ENCODE measurements around the gene TMEM117. TPM values are rescaled to one million over a fixed set of nuclear protein-coding genes. Genes with fewer than 3 reads are reported as not detected.
"Not testable (repeated sequence)": the region's sequence is repeated elsewhere in the genome, so short reads cannot be mapped to it uniquely, and the experiment has no call there.

Gene TMEM117
- polyA plus RNA-seq, 1 donor = 8.5 TPM

DNA sequence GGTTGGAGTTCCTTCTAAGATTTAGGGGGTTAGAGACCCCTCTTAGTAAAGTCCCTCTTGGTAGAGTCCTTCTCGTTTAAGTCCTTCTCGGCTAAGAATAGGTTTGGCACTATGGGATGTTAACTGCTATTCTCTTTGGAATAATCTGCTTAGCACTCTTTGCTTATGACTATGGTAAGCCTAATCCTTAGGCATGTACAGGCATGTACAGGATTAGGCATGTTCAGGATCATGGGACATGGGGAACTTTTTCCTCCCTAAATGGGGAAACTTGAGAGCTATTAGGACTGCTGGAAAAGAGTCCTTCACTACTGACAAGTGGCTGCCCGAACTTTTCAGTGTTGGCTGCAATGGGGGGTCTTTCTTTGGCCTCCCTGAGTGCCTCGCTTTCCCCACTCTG is 193.3 kb downstream of the TMEM117 start:
- DNase-seq = no peak

DNA sequence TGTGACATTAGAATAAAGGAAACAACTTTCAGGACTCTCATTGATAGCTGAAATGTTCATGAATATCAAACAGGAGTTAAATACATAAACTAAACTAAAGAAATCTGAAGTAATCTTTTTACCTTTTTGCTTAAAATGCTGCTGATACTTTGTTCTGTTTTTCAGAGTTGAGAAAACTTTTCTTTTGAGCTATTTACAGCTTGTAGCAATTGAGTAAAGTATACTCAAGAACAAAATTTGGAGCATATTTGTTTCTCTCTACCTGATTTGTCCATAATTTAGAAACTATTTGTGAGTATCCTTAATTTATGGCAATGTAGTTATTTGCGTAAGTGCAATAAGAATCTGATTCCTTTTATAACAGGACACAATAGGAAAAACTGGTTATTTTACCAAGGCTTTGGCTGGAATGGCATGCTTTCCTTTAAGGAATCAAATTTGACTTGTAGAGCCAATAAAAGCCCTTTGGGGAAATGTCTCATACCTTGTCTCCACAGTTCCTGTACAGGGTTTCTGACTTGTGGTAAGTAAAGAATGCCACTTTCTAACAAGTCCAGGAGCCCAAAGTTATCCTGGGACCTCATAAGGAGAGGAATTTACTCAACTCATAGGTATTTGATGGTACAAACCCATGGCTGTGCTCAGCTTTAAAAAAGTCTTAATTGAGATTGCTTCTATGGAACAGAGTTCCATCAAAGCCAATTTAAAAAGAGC is 195.7 kb downstream of the TMEM117 start:
- DNase-seq = no peak

DNA sequence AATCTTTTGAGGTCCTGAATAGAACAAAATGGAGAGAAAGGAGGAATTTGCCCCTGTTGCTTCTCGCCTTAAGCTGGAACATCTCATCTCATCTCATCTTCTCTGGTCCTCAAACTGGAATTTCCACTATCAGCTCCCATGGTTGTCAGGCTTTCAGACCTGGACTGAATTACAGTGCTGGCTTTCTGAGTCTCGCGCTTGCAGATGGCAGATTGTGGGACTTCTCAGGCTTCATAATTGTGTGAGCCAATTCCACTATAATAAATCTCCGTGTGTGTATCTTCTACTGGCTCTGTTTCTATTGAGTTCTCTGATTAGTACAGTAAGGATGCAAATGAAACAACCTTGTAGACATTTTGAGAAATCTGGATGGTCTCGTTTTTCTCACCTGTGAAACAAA is 199.0 kb downstream of the TMEM117 start:
- DNase-seq = no peak

DNA sequence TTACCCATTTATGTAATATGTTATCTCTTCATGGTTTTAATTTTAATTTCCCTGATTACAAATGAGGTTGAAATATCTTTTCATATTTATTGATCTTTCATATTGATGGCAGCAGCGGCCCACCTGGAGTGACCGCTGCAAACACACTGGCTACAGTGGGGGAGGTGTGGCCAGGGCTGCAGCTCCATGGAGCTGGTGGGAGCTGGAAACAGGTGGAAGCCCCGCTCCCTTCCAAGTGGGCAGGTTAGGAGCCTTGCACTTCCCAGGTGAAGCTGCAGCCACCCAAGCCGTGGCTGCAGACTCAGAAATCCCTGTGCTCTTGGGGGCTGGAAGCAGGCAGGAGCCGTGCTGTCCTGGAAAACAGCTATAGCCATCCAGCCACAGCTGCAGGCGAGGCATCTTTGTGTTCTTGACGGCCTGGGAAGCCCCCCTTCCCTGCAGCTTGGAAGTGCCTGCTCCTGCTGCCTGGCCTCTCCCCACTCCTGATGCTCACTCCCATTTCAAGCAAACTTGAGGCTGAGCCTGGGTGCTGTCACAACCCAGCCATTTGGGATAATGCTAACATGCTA is 201.1 kb downstream of the TMEM117 start:
- DNase-seq = no peak

DNA sequence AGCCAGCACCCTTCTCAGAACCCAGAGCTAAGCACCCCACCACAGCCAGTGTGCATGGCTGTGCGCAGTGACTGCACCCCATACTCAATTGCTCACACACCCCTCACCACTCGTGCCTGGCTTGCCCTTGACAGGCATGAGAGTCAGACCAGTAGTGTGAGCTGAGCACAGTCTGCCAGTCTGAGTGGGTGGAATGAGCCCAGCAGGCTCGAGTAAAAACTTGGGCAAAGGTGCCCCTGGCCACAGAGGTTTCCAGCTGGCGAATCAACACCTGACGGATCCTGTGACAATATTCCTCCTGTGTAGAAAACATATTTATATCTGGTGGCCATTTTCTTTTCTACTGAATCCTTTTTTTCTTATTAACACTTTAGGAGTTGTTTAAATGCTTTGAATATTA is 202.5 kb downstream of the TMEM117 start:
- no peak for DNase-seq

DNA sequence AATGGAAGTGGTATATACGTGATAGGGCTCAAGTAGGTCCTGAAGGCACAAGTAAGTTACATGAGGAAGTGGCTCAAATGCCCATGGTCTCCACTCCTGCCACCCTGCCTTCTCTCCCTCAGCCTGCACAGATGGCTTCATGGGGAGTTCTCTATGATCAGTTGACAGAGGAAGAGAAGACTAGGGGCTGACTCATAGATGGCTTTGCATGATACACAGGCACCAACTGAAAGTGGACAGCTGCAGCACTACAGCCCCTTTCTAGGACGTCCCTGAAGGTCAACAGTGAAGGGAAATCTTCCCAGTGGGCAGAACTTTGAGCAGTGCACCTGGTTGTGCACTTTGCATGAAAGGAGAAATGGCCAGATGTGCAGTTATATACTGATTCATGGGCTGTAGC is 208.6 kb downstream of the TMEM117 start:
- DNase-seq = not testable (repeated sequence)

DNA sequence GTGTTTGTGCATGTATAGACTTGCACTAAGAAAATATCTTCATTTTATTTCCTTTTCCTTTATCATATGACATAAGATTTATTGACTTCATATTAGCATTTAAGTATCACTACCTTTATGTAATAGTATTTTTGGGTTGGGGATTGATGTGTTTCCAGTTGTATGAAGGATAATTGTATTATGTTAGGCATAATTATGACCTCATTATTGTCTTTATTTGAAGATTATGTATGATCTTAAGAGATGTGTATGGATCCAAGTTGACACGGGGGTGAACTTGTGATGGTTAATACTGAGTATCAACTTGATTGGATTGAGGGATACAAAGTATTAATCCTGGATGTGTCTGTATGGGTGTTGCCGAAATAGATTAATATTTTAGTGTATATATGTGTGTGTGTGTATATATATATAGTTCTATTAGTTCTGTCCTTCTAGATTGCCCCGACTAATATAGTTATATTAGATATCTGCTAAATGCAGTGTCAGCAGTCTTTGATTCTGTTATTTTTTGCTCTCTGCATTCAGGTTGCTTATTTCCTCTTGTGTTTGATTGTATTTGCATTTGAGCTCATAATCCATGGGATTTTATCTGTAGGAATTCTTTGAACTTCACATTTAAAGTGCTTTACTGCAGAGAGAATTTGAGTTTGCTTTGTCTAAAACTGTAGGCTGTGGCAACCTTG is 211.0 kb downstream of the TMEM117 start:
- DNase-seq = no peak

DNA sequence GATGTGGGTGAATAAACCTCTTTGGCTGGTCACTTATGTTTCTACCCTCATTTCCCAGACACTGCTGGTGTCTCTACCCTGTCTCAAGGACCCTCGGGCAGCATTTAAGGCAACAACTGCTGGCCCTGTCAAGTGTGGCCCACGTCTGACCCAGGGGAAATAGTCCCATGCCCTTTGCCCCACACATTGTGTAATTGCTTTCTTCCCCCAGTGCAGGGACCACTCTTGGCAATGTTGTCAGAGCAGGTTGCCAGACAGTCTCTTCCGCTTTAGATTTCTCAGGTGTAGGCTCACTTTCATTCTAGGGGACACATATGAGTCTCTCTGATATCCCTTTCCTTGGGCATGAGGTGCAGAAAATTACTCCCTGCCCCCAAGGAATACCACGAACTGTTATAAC is 216.7 kb downstream of the TMEM117 start:
- DNase-seq = no peak

DNA sequence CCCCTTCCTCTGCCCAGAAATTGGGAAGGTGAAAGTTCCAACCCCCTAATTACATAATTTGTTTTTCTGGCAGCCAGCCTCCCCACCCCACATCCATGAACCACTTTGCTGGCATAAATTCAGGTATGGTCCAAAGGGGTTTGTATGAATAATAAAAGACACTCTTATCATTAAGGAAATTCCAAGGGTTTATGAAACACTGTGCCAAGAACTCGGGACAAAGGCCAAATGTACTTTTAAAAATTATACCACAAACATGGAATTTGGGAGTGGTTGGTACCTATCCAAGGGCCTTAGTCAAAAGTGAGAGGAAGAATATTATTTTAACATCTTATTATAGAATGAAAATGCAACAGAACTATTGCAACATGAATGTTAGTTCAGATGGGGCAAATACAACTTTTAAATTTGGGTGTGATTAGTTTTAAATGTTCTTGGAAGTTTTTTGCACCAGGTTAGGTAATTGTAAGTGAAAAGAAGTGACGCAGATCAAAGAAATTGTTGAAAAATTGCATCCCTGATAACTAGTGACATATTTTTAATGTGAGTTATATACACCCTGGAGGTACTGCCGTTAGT is 217.8 kb downstream of the TMEM117 start:
- DNase-seq = no peak

DNA sequence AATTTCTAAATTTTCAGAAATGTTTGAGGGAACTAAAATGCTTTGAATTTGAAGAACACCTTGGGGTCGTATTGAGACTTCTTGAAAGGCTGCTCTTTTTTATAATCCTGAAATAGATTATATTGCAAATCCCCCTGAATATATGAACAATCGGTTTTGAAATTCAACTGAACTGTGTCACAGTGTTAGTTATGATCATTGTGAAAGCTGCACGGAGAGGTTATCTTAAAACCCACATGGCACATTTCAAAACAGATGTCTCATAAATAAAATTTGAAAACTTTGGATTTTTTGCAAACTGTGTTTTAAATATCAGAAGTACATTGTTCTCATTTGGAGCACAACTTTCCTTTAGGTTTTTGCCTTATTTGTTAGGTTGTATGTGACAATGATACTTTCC is 218.4 kb downstream of the TMEM117 start:
- no peak for DNase-seq

DNA sequence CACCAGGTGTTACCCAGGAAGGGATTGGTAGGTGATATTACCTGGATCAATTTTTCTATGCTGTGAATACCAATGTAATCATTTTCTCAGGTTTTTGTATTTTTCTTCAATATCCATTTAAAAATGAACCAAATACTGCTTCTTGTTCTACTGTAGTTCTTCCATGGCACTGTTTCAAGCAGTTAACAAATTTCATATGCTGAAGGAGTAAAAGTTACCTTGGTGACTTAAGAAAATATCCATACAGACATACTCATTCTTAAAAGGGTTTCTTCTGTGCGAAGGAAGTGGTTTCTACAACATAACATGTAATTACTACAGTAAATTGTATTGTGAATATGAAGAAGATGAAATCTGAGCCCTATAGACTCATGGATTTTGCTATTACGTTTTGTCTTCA is 222.5 kb downstream of the TMEM117 start:
- no peak for DNase-seq

DNA sequence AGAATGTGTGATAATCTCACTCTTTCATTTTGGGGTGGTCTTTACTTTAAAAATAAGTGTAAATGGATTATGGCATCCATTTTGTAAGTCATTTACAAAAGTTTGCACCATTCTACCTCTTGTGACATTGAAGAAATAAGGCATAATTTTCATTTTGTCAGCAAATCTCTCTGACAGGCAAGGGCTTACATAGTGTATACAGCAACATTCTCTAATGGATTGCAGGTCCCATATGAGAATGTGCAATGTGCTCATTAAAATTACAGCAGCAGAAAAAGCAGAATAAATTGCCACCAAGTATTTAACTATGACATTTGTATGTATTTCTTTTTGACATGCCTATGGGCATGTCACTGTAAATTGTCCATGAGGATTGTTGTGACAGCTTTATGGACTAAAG is 223.6 kb downstream of the TMEM117 start:
- DNase-seq = no peak

DNA sequence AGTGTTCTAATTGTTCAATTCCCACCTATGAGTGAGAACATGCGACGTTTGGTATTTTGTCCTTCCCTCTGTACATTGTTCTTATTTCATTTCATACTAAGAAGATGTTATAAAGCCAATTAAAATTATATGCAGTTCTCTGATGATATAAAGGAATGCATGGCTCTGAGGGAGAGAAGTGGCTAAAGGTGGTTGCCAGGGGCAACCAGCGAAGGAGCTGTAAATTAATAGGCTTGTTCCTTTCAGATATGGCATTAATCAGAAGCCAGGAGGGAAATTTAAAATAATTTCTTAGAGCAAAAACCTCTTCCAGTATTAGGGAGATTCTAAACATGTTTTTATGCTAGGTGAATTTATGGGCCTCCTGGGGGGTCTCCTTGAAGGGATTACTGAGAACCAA is 227.8 kb downstream of the TMEM117 start:
- DNase-seq = no peak

DNA sequence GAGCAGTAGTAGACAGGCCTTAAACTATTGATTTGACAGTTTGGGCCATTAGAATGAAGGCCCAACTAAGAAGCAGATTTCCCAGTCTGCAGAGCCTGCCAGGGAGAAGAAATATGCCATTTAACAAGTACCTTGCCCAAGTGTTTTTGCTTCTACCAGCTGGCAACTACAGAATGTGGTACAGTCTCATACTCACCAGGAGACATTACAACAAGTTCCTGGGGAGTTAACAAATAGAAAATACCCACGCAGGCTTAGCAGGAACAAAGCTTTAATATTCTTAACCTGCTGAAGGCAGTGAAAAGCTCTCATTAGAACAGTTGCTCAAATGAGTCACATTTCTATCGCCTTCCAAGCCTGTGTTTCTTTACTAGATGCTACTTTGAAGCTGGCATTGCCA is 241.0 kb downstream of the TMEM117 start:
- DNase-seq = no peak

DNA sequence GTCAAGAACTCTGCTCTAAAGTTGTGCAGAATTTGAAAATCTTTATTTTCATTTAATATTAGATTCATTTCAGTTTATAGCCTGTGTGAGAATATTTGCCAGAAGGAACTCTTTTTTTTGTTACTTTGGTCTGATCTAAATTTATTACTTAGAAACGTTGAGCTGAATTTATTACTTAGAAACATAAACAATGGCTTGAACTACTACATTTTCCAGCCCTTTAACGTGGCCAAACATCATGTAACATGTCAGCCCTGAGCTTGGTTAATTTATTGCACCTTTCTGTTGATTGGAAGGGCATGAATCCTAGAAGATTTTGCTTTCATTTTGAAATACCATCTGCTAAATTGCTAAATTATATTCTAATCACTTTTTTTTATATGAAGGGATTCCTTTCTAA is 241.4 kb downstream of the TMEM117 start:
- no peak for DNase-seq

DNA sequence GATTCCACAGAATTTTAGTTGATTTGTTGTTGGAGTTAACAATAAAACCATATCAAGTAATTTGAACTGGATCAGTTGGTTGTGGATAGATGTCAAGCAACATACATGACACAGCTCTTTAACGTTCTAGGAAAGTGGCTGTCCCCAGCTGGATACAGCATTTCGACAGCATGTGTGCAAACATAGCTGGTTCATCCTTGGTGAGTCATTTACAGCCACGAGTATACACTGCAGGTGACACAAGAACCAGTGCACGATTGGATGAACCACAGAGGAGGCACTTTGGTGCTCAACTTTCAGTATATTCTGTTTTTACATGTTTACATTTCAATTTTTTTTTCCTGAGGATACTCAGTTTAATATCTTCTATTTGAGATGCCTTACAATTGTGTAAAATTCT is 242.4 kb downstream of the TMEM117 start:
- DNase-seq = no peak

DNA sequence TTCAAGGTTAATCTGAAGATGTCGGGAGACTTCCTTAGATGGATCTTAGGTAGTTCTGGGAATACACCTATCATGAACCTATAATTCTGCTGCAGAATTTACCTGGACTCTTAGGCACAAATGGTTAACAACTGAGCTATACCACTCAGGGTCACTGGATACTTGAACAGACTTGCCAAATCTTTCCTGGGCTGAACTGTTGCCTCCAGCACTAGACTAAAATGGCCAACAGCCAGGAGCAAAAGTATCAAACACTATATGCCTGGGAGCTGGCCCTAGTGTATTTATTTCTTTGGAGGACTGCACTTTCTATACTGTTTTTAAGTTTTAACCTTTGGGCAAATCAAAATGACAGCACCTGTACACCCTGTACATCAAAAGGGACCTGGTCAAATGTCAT is 252.8 kb downstream of the TMEM117 start:
- no peak for DNase-seq

DNA sequence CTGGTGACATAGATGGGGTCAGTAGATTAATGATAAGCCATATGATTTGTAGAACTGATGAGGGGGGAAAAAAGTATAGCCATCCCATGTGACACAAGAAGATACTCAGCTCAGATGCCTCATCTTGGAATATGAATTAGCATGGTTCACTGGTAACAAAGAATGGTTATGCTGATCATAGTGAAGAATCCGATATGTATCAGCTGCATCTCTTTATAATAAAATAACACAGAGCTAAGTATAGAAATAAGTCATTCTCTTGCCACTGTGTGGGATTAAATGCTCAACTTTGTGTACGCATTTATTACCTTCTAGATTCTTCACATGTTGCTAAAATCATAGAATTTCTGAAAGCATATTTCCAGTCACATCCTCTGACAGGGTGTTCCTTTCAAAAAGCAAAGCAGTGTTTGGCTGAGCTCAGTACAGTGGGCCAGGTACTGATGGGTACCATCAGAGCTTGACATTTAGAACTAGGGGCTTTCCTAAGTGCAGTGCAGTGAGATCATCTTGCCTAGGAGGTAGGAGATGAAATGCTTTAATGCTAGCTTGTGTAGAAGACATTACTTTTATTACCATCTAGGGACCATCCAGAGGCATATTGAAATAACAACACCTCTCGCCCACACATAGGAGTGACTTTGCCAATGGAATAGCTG is 256.2 kb downstream of the TMEM117 start:
- no peak for DNase-seq

DNA sequence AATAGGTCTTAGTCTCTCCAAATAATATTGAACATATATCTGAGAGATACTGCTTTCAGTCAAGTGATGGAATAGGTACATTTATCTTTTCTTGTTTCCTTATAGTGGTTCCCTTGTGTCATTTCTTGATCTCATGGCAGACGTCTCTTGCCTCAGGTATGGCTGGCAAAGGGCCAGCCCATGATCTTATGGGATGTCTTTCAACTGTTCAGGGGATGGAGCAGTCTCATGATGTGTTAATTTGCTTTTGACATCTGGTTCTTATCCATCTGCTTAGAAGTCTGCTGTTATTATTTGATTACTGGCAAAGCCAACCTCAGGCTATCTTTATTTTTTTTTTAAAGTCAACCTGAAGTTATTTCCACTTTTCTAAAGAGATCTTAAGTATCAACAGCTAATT is 262.9 kb downstream of the TMEM117 start:
- DNase-seq = no peak

DNA sequence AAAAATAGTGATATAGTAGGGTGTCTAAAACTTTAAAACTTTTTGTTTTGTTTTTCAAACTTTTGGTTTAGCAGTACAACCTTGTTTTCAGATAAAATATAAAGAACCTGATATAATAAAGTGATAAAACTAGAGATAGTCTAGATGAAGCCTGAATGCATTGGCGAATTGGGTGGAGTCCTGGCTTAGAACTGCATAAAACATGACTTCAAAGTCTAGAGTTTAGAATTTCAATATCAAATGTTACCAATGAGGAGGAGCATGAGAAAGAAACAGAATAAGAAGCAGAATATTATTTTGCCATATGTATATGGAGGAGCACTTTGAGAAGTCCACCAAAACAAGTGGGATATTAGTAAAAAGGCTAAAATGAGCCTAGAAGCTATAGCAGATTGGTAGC is 263.6 kb downstream of the TMEM117 start:
- DNase-seq = no peak

DNA sequence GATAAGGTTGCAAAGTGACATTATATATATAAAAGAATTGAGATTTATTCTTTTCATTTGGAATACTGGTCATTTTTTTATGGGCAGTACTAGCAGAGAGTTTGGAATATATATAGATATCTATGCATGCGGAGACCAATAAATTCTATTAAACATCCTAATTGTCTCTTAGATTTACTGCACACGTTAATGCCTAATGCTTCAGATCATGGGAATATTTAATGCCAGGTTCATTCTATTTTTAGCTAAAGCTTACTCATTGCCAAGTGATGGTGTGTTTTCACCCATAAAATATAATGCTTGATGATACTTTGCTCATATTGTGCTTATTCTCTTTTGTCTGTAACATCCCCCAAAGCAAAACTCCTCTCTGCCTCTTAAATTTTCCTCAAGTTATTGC is 264.4 kb downstream of the TMEM117 start:
- no peak for DNase-seq

DNA sequence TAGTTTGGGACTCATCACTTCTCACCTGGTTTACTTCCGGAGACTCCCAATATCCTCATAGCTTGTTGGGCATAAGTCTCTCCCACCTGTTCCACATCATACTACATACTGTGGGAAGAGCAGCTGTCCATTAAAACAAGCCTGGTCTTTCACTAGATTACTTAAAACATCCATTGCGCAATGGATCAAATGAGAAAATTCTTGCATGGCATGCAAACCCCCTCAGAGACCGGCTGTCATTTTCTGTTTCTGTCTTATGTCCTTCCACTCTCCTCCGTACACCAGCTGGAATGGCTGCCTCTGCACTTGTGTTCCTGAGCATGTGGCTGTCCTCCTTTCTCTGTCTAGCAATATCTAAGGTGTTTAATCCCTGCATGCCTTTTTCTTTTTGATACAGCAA is 265.6 kb downstream of the TMEM117 start:
- DNase-seq = no peak

DNA sequence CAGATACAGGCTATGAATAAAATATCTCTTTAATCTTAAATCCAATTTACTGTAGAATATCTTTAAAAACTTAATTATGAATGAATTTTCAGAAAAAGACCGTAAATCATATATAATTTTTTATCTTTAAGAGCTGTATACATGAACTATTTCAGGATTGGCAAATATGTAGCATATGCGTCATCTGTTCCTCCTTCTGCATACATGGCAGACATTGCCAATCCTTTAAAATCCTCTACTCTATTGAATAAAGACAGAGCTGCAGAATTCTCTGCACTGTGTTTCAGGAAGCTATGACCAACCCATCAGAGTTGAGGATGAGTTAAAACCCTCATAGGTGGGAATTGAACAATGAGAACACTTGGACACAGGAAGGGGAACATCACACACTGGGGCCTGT is 279.0 kb downstream of the TMEM117 start:
- no peak for DNase-seq
